GM19395 (cell line): ENCODE measurements around the gene PRR30.
"Not testable (repeated sequence)": the region's sequence is repeated elsewhere in the genome, so short reads cannot be mapped to it uniquely, and the experiment has no call there.

Source experiments
- ATAC-seq: cut with Tn5 transposase; IDR thresholded peaks from one replicate; pipeline ENCODE4 v1.9.1; 2021; ENCODE audit warnings: mild to moderate bottlenecking, moderate library complexity; ENCODE audit not compliant: unreplicated experiment

Gene PRR30

DNA sequence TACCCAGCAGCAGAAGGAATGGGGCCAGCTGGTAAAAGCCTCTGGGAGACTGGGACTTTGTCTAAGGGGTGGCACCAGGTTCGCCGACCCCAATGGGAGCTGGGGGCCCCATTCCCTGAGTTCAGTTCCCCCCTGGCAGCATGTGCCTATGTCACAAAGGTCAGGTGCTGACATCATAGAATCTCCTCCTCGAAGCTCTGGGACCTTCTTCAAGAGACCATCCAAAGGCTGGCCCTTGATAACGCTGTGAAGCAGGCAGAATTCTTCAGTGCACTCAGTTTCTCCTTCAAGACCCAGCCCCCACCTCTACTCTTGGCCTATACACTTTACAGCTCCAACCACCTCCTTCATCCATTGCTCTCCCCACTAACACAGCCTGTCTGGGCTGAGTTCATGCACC lies at the start of gene PRR30:
Gene PRR30 (minus strand): TSS at position 101 of the 400 bp plus-strand sequence. CDS start 1,081 bp downstream, outside the sequence.
- no peak for ATAC-seq

DNA sequence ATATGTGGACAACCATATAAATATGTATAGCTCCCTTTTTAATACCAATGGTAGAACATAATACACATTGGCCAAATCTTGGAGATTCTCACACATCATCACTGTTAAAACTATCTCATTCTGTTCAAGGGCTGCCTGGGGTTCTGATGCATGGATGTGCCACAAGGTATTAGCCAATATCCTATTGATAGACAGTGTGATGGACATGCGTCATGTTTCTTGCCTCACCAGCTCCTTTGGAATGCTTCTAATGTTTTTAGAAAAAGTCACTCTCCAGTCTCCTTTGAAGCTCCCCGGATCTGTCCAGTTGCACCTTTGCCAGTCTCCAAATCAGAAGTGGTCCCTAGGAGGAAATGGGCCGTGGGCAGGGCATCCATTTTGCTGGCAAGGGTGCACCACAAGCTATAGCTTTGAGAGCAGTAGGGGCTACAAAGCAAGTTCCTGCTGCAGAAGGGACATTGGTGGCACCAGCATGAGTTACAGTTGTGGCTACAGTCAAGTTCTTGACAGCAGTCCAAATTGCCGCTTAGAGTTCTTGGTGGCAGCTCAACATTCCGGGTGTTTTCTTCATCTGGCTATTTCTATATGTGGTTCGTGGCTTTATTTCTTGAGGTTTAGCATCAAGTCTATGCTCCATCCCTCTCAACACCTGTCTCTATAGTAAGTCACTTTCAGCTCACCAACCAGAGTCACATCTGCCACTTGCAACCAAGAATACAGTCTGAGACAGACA lies 47.6 kb upstream of the PRR30 start:
- ATAC-seq = no peak

DNA sequence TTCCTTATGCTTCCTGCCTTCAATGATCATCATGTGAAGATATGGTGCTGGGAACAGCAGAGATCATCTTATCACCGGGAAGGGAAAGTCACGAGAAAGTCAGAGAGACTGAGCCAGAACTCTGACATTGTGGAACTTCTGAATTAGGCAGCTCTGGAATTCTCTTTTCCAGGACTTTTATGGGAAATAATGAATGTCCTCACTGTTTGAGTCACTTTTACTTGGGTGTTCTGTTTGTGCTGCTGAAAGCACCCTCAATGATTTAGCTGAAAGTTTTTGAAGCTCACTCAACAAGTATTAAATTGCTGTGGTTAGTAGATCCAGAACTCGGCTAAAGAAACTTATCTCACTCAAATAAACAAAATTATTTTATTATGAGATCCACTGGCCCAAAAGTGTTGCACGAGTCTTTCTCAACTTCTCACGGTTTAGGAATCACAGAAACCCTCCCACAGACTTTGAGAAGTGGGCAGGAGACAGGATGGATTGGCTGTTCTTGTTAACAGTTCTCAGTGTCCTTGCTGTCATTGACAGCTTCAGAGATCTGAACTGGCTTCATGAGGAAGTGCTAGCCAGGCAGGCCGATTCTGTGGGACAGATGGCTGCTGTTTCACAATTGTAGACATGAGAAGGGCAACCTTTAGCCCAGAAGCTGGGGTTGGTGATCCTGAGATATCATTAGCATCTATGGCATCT lies 46.3 kb upstream of the PRR30 start:
- no peak for ATAC-seq

DNA sequence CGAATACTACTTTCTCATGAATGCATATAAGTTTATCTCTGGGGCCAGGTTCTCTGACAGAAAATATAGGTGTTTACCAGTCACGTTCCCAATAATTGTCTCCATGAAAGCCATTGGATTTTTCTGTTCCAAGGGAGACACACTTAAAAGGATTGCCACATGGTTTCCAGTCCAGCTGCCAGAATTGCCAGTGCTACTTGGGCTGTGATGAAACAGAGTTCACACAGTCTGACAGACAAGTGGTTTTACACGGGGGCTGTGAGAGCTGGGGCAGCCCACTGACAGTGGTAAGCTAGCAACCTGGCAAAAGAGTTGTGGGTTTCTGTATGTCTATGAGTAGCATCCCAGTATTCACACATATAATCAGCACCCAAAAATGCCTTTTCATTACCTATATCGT lies 44.9 kb upstream of the PRR30 start:
- ATAC-seq = no peak

DNA sequence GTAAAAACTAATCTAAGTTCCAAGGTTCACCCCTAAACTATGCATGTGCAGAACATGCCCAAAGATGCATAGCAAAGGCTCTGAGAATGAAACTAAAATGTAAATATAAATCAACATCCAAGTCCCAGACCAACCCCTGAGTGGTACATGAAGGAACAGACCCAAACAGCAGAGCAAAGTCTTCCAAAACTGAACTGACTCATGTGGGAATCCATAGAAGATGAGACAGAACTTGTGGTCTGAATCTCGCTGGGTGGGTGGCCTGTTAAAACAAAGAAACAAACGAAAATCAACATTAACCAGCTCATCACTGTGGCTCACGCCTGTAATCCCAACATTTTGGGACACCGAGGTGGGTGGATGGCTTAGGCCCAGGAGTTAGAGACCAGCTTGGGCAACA lies 43.1 kb upstream of the PRR30 start:
- no peak for ATAC-seq

DNA sequence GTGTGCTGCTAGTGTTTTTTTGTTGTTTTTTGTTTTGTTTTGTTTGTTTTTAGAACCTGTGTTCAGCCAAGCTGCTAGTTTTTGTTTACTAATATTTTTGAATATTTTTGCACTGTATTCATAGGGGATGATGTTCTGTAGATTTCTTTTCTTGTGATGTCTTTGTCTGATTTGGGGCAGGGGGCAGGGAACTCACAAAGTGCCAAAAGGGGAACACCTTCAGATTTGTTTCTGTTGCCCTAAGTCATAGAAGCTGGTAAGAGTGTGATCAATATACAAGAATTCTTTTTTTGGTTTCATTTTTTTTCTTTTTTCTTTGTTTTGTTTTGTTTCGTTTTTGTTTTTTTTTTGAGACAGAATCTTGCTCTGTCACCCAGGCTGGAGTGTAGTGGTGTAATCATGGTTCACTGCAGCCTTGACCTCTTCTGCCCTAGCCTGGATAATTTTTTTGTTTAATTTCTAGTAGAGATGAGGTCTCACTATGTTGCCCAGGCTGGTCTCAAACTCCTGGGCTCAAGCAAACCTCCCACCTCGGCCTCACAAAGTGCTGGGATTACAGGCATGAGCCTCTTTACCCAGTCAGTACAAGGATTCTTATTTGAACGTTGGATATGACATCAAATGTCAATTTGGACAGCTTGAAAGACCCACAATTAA lies 40.3 kb upstream of the PRR30 start:
- no peak for ATAC-seq

DNA sequence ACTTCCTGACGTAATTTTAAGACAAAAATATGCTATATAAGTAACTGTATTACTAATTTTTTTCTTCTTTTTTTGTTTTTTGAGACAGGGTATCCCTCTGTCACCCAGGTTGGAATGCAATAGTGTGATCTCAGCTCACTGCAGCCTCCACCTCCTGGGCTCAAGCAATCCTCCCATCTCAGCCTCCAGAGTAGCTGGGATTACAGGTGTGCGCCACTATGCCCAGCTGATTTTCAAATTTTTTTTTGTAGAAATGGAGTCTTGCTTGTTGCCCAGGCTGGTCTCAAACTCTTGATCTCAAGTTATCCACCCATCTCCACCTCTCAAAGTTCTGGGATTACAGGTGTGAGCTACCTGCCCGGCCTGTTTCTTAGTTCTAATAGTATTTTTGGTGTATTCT lies 39.3 kb upstream of the PRR30 start:
- no peak for ATAC-seq

DNA sequence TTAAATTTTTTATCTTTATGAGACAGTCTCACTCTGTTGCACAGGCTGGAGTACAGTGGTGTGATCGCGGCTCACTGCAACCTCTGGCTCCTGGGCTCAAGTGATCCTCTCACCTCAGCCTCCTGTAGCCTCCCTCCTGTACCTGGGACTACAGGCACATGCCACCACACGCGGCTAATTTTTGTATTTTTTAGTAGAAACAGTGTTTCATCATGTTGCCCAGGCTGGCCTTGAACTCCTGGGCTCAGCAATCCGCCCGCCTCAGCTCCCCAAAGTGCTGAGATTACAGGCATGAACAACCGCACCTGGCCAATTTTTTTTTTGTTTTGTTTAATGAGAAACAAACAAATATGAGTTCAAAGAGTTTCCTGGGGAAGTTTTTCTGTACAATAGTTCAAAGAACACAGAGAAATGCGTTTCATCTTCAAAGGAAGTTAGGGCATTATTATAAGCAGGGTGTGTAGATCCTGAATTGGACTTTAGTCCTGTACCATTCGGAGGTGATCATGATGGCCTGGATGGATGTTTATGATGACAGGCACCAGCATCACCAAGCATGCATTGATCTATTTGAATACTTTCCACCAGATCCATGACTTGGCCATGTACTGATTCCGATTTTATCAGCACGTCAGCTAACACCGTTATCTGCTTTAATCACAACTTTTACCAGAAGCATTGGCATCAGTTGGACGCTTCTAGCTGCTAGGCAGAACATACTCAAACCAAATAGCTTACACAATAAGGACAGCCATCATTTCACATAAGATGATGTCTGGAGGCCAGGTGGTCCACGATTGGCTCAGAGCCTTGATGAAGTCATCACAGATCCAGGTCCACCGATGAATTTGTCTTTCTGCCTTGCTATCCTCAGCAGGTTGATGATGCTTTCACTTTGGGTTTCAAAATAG lies 38.5 kb upstream of the PRR30 start:
- ATAC-seq = no peak

DNA sequence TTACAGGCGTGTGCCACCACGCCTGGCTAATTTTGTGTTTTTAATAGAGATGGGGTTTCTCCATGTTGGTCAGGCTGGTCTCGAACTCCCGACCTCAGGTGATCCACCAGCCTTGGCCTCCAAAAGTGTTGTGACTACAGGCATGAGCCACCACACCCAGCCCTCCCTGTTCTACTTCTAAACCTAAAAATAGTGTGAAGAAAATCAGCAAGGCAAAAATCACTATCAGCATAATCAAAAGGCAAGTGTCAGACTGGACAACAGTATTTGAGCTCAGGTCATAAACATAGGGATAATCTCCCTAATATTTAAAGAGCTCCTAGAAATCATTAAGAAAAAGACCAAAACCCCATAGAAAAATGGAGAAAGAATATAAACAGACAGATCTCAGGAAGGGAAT lies 36.6 kb upstream of the PRR30 start:
- ATAC-seq = not testable (repeated sequence)

DNA sequence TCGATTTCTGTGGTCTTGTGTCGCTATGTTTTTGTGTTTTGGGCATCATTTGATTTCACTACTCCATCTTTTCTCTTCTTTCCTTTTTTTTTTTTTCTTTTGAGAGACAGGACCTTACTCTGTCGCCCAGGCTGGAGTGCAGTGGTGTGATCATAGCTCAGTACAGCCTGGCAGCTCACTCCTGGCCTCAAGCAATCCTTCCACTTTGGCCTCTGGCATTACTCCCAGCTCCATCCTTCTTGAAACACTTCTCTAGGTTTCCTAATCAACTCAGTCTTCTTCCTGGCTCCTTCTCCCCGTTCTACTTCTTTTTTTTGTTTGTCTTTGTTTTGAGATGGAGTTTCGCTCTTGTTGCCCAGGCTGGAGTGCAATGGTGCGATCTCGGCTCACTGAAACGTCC lies 36.1 kb upstream of the PRR30 start:
- no peak for ATAC-seq

DNA sequence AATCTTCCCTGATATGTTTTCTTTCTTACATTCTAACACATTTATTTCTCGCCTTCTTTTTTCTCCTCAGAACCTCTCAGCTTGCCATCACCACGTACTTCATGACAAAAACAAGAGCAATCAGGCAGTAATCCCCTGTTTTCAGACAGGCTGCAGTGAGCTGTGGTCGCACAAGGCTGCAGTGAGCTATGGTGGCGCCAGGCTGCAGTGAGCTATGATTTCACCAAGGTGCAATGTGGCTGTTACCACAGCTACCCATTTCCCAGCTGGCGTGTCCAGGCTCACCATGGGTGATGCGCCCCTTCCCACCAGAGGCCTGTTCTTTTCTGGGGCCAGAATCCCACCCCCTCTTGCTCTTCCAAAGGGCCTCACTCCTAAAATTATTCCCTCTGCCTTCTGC lies 35.4 kb upstream of the PRR30 start:
- no peak for ATAC-seq

DNA sequence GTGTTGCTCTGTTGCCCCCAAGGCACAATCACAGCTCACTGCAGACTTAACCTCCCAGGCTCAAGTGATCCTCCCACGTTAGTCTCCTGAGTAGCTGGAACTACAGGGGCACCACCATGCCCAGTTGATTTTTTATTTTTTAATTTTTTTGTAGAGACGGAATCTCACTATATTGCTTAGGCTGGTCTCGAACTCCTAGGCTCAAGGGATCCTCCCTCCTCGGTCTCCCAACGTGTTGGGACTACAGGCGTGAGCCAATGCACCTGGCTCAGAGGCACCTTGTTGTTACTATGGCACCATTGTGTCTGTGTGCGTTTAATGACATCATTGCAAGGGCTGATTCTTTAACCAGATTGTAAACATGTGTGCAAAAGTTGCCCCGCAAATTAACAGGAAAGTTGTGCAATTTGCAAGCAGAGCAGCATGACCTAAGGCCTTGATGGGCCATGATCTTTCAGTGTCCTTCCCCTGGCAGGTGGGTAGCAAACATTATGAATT lies 32.2 kb upstream of the PRR30 start:
- no peak for ATAC-seq

DNA sequence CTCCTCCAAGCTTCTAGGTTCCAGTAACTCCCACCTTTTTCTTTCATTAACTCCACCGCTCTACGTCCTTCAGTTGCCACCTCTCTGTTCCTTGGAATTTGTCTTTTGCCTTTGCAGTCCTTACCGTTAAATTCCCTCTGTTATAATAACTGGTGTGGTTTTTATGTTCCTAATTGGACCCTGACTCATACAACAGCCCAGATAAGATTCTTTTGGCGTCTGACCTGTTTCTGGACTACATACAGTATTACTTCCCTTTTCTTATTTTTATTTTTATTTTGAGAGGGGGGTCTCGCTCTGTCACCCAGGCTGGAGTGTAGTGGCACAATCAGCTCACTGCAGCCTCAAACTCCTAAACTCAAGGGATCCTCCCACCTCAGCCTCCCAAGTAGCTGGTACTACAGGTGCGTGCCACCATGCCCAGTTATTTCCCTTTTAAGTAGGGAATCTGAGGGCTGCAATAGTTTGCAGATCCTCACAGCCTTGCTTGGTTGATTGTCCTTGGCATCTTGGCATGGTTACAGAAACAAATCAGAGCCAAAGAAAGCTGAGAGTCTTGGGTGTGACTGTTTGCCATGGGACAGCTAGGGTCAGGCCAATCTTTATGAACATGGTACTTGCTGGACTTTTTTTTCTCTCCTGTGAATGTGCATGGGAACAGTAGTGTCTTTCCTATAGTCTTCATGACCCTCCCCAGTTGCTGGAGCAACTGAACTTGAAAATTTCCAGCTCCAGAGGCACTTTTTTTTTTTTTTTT lies 31.5 kb upstream of the PRR30 start:
- no peak for ATAC-seq

DNA sequence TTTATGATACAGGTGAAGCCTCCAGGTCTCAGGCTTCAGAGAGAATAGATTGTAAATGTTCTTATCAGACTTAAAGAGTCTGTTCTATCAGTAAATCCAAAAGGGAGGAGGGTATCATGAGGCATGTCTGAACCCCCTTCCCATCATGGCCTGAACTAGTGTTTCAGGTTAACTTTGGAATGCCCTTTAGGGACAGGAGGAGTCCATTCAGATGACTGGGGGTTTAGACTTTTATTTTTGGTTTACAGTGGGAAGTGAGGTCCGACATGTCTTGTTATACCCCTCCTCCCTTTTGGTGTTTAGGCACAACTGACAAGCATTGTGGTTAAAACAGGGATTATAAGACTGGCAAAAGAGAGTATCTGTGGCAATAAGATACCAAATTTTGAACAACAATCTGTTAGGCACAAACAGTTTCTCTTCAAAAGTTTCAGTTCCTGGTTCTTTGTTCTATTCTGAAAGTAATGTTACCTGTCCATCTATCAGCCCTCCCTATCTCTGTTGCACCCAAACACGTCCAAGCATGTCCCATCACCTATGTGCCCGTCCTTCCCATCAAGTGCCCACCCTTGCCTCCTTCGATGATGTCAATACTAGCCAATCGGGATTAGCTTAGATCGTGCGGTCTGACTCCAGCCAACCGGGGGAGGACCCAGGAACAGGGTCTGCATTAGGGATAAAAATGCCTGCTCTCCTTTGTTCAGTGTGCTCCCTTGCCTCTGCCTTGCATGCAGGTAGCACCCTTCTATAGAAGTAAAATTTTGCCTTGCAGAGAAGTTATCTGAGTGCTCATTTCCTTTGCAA lies 26.0 kb upstream of the PRR30 start:
- ATAC-seq = no peak

DNA sequence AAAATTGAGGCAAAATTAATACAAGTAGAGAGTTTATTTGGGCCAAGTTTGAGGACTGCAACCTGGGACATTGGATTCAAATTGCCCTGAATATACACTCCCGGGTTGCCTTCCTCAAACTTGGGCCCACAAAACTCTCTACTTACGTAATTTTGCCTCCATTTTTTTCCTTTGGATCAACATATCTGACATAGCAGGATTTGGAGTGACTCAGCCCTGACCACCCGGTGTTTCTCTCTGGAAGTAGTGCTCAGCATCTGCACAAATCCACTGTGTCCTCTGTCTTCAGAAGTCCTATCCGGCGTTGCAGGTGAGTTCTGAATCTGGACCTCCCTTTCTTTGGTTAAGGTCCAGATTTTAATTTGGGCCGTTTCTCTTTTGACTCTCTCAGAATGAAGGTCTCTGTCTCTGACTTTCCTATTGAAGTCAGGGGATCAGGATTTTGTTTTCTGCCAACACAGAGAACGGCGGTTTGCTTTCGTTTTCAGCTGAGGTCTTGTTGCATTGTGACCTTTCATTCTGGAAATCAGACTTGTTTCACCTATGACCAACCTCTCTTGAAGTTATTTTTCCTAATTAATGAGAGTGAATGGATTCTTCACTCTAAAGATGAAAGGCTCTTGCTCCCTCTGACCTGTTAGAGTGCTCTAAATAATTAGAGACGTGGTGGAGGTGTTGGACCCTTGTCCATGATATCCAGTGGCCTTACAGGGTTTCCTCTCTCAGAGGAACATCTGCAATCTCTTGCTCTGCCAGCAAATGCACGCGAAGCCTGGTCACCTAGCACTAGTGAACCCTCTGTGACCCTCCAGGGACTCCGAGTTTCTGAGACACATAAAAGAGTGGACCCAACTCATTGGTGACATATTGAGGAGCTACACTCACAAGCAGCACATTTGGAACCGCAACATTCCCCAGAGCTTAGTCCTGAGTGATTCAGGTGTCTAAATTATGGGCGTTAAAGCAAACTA lies 23.2 kb upstream of the PRR30 start:
- no peak for ATAC-seq

DNA sequence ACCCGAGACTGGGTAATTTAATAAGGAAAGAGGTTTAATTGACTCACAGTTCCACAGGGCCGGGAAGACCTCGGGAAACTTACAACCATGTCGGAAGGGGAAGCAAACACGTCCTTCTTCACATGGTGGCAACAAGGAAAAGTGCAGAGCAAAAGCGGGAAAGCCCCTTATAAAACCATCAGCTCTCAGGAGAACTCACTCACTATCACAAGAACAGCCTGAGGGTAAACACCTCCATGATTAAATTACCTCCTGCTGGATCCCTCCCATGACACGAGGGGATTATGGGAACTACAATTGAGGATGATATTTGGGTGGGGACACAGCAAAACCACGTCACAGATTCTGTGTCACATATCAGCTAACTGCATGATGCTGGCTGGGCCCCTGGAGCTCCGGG lies 21.0 kb upstream of the PRR30 start:
- no peak for ATAC-seq

DNA sequence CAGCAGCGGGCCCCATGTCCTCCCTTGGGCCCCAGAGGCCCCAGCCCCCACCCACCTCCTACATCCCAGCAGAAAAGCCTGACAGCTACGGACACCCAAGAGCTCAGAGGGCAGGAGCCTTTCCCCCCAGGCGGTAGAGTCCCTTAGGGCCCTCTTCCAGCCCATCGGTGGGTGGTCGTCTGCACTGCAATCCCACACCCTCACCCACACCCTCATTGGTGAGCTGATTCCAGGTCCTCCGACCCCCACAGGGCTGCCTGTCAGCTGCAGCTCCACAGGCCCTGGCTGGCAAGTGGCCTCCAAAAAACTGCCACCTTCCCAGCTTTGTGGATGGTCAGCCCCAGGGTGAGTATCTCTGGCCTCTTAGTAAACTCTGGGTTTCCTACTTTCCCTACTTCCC lies 20.1 kb upstream of the PRR30 start:
- ATAC-seq = no peak

DNA sequence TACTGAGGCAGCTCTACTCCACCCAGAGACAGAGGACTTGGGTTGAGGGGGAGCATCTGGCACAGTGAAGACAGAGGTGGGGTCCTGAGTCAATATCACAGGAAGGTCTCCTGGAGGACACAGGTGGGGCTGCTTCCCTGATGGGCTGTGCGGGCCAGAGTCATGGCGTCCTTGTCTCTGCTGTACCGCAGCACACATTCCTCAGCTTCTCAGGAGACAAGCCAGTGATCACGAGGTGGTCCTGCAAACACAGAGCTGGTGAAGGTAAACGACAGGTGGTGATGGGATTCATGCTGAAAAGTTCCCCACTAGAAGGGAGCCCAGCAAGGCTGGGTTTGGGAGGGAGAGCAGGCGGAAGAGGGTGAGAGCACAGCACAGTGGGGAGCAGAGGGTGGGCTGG lies 19.3 kb upstream of the PRR30 start:
- no peak for ATAC-seq
